Measurements from ENCODE around the gene PEF1.

Gene PEF1

GRCh38 chr1:31624731-31625514 lies 19.8 kb downstream of the PEF1 start:
- H3K36me3 Mint-ChIP-seq, result peaks cover 19% of the 10 kb centered on the region
- no peaks in the 10 kb centered on the region for H3K27me3 Mint-ChIP-seq
- DNase-seq (ENCODE audit: low spot score in 2 of 2) (no peak), ATAC-seq (ENCODE audit: low read depth) (no peak)
- no peaks in the 10 kb centered on the region for H3K4me1 Mint-ChIP-seq
- no peaks in the 10 kb centered on the region for H3K9me3 Mint-ChIP-seq
- no peak overlapping the region for H3K4me3 Mint-ChIP-seq
- H3K27ac Mint-ChIP-seq, result no peak overlapping the region

GRCh38 chr1:31624309-31624708 lies 20.4 kb downstream of the PEF1 start:
- DNase-seq (ENCODE audit: low spot score in 2 of 2), result no peak
- no peak for ATAC-seq (ENCODE audit: low read depth)
- Mint-ChIP-seq H3K9me3 (no peaks in the 10 kb centered on the region), H3K36me3 (peaks cover 15% of the 10 kb centered on the region), H3K27me3 (peaks cover 3% of the 10 kb centered on the region), H3K4me3 (no peak overlapping the region), H3K4me1 (peaks cover 5% of the 10 kb centered on the region), H3K27ac (no peak overlapping the region)

- H3K9me3 Mint-ChIP-seq, result no peaks in the 10 kb centered on the region
- H3K36me3 Mint-ChIP-seq, result peaks cover 13% of the 10 kb centered on the region
- H3K27ac Mint-ChIP-seq, result no peak overlapping the region
- H3K4me3 Mint-ChIP-seq, result no peak overlapping the region
- DNase-seq (ENCODE audit: low spot score in 2 of 2), result no peak
- peaks cover 7% of the 10 kb centered on the region for H3K4me1 Mint-ChIP-seq
- peaks cover 3% of the 10 kb centered on the region for H3K27me3 Mint-ChIP-seq
- ATAC-seq (ENCODE audit: low read depth), result no peak
Measured at GRCh38 chr1:31623365-31623764, 21.3 kb downstream of the PEF1 start.

- Mint-ChIP-seq H3K4me1 (peaks cover 10% of the 10 kb centered on the region), H3K36me3 (peaks cover 9% of the 10 kb centered on the region), H3K4me3 (no peak overlapping the region), H3K27ac (no peak overlapping the region), H3K9me3 (no peaks in the 10 kb centered on the region), H3K27me3 (peaks cover 6% of the 10 kb centered on the region)
- DNase-seq (ENCODE audit: low spot score in 2 of 2) (no peak), ATAC-seq (ENCODE audit: low read depth) (no peak)
Measured at GRCh38 chr1:31621847-31622730, 22.6 kb downstream of the PEF1 start.

- no peaks in the 10 kb centered on the region for H3K9me3 Mint-ChIP-seq
- peaks cover 5% of the 10 kb centered on the region for H3K36me3 Mint-ChIP-seq
- H3K4me1 Mint-ChIP-seq, result peaks cover 10% of the 10 kb centered on the region
- no peak overlapping the region for H3K4me3 Mint-ChIP-seq
- peaks cover 12% of the 10 kb centered on the region for H3K27me3 Mint-ChIP-seq
- no peak for ATAC-seq (ENCODE audit: low read depth)
- H3K27ac Mint-ChIP-seq, result no peak overlapping the region
- no peak for DNase-seq (ENCODE audit: low spot score in 2 of 2)
Measured at GRCh38 chr1:31621498-31621820, 23.2 kb downstream of the PEF1 start.

- Mint-ChIP-seq H3K4me1 (peaks cover 10% of the 10 kb centered on the region), H3K9me3 (no peaks in the 10 kb centered on the region), H3K36me3 (peaks cover 5% of the 10 kb centered on the region), H3K4me3 (no peak overlapping the region), H3K27ac (no peak overlapping the region), H3K27me3 (peaks cover 15% of the 10 kb centered on the region)
- no peak for DNase-seq (ENCODE audit: low spot score in 2 of 2)
- no peak for ATAC-seq (ENCODE audit: low read depth)
Measured at GRCh38 chr1:31620631-31621497, 23.8 kb downstream of the PEF1 start.

- Mint-ChIP-seq H3K9me3 (no peaks in the 10 kb centered on the region), H3K4me3 (peak overlapping the region; percentile 22), H3K27me3 (peaks cover 20% of the 10 kb centered on the region), H3K36me3 (peaks cover 5% of the 10 kb centered on the region), H3K27ac (no peak overlapping the region), H3K4me1 (peaks cover 10% of the 10 kb centered on the region)
- DNase-seq (ENCODE audit: low spot score in 2 of 2) (no peak), ATAC-seq (ENCODE audit: low read depth) (peak; percentile 41)
Measured at GRCh38 chr1:31618916-31619846, 25.5 kb downstream of the PEF1 start.

GRCh38 chr1:31617916-31618746 lies 26.5 kb downstream of the PEF1 start:
- no peak overlapping the region for H3K27ac Mint-ChIP-seq
- peaks cover 20% of the 10 kb centered on the region for H3K27me3 Mint-ChIP-seq
- H3K4me1 Mint-ChIP-seq, result peaks cover 10% of the 10 kb centered on the region
- no peaks in the 10 kb centered on the region for H3K9me3 Mint-ChIP-seq
- ATAC-seq (ENCODE audit: low read depth) (peak; percentile 80), DNase-seq (ENCODE audit: low spot score in 2 of 2) (peak; percentile 47 to 58)
- H3K4me3 Mint-ChIP-seq, result peak overlapping the region; percentile 38
- H3K36me3 Mint-ChIP-seq, result no peaks in the 10 kb centered on the region

GRCh38 chr1:31617218-31617915 lies 27.3 kb downstream of the PEF1 start, which contains the start of gene HCRTR1:
HCRTR1 (plus strand) TSS chr1:31617689; CDS start chr1:31619193, 1,504 bp downstream.
- H3K27me3 Mint-ChIP-seq, result peaks cover 20% of the 10 kb centered on the region

GRCh38 chr1:31615939-31616338 lies 28.7 kb downstream of the PEF1 start:
- no peak overlapping the region for H3K27ac Mint-ChIP-seq
- ATAC-seq (ENCODE audit: low read depth) (no peak), DNase-seq (ENCODE audit: low spot score in 2 of 2) (no peak)
- no peaks in the 10 kb centered on the region for H3K36me3 Mint-ChIP-seq
- no peak overlapping the region for H3K4me3 Mint-ChIP-seq
- H3K27me3 Mint-ChIP-seq, result peaks cover 20% of the 10 kb centered on the region
- H3K4me1 Mint-ChIP-seq, result peaks cover 10% of the 10 kb centered on the region
- no peaks in the 10 kb centered on the region for H3K9me3 Mint-ChIP-seq

More at GRCh38 chr1:31617218-31617915, 27.3 kb downstream of the PEF1 start, which contains the start of gene HCRTR1:
- Mint-ChIP-seq H3K9me3 (no peaks in the 10 kb centered on the region), H3K4me3 (peak within 1 kb of the TSS; percentile 57), H3K27ac (no peak within 1 kb of the TSS), H3K4me1 (peaks cover 10% of the 10 kb centered on the region), H3K36me3 (no peaks in the 10 kb centered on the region)
- DNase-seq (ENCODE audit: low spot score in 2 of 2) (no peak), ATAC-seq (ENCODE audit: low read depth) (peak; percentile 35)

- ATAC-seq (ENCODE audit: low read depth), result no peak
- Mint-ChIP-seq H3K27ac (no peak overlapping the region), H3K9me3 (no peaks in the 10 kb centered on the region), H3K4me3 (no peak overlapping the region), H3K36me3 (no peaks in the 10 kb centered on the region), H3K27me3 (peaks cover 20% of the 10 kb centered on the region), H3K4me1 (peaks cover 10% of the 10 kb centered on the region)
- no peak for DNase-seq (ENCODE audit: low spot score in 2 of 2)
Measured at GRCh38 chr1:31615414-31615813, 29.3 kb downstream of the PEF1 start.

Measured in memory B cell (primary cell).